CD4-positive, alpha-beta T cell treated with Interleukin-6 for 4 hours (primary cell): Measurements from ENCODE around the gene APOBEC2.

Source experiments
- DNase-seq: peaks from one replicate; pipeline ENCODE4 v3.0.0-alpha.2; 2020; ENCODE audit warnings: mixed read lengths

The APOBEC2 gene

GRCh38 chr6:41092421-41093140 lies 39.6 kb downstream of the APOBEC2 start:
- DNase-seq: no peak

- no peak for DNase-seq
Observed at GRCh38 chr6:41093729-41094128, 40.7 kb downstream of the APOBEC2 start.

GRCh38 chr6:41097467-41098090 lies 44.6 kb downstream of the APOBEC2 start:
- DNase-seq: no peak

- DNase-seq: no peak
Observed at GRCh38 chr6:41098366-41098765, 45.4 kb downstream of the APOBEC2 start.

- DNase-seq: no peak
Observed at GRCh38 chr6:41100871-41101287, 47.9 kb downstream of the APOBEC2 start.

- no peak for DNase-seq
Observed at GRCh38 chr6:41103847-41104246, 50.8 kb downstream of the APOBEC2 start.

GRCh38 chr6:41111017-41111416 lies 58.0 kb downstream of the APOBEC2 start:
- DNase-seq: no peak
